Panc1 (cell line): ENCODE results near the gene ZNF503. TPM values are rescaled to one million over a fixed set of nuclear protein-coding genes. Genes with fewer than 3 reads are reported as not detected.
A peak's percentile ranks its signal among the peaks of the same experiment; 100 is the strongest.

ENCODE experiments used
- ATAC-seq: fragments of 200-7000 bp; cut with Tn5 transposase; 2 replicates; pipeline ENCODE4 v1.9.1; 2020; ENCODE audit warnings: mild to moderate bottlenecking, moderate library complexity
- BruUV-seq: library from RNA; stranded (reverse); fragments of 400-500 nt; replicated peaks from 2 replicates; lab custom pipeline; 2021; lab: Mats Ljungman, UMichigan
- CTCF ChIA-PET: fragments of 300-600 bp; sonication (Branson Sonifier 250); formaldehyde crosslinking; loops from one replicate; lab custom pipeline; 2022; ENCODE audit warnings: antibody characterized with exemption; lab: Charles Lee
- POLR2A ChIA-PET: fragments of 300-600 bp; sonication (Branson Sonifier 250); formaldehyde crosslinking; loops from one replicate; lab custom pipeline; 2022; ENCODE audit warnings: antibody characterized with exemption; lab: Charles Lee
- DNase-seq: peaks from one replicate; pipeline ENCODE4 v3.0.0-alpha.2; 2010; ENCODE audit warnings: low read depth, low spot score
- H3K27ac ChIP-seq: 2 replicates; pipeline ENCODE4 v1.5.1; 2011; ENCODE audit warnings: mild to moderate bottlenecking, low read length, inconsistent platforms
- H3K27me3 ChIP-seq: fragments of 200-500 bp; sonication (Bioruptor generic); 2 replicates; pipeline ENCODE4 v1.6.0; 2014; ENCODE audit warnings: low read length, inconsistent platforms; ENCODE audit not compliant: control insufficient read depth, insufficient read depth
- H3K36me3 ChIP-seq: fragments of 200-500 bp; sonication (Bioruptor generic); 2 replicates; pipeline ENCODE4 v1.5.1; 2014; ENCODE audit warnings: inconsistent platforms, mild to moderate bottlenecking, low read length, moderate library complexity; ENCODE audit not compliant: control insufficient read depth, insufficient read depth
- H3K4me1 ChIP-seq: 2 replicates; pipeline ENCODE4 v1.5.1; 2011; ENCODE audit warnings: inconsistent platforms, mild to moderate bottlenecking, low read length, moderate library complexity; ENCODE audit not compliant: control insufficient read depth, insufficient read depth
- H3K4me3 ChIP-seq, 2 experiments: 2 replicates each; pipeline ENCODE4 v1.5.1; 2011 to 2012; ENCODE audit warnings: low read depth in 2 of 2, low read length in 2 of 2, mild to moderate bottlenecking in 2 of 2, inconsistent platforms in 1 of 2, moderate library complexity in 1 of 2
- H3K9me3 ChIP-seq: fragments of 200-500 bp; sonication (Bioruptor generic); 2 replicates; pipeline ENCODE4 v1.5.1; 2014; ENCODE audit warnings: low read depth, mild to moderate bottlenecking, inconsistent platforms, low read length, moderate library complexity; ENCODE audit not compliant: control insufficient read depth, insufficient read depth
- POLR2AphosphoS5 ChIP-seq: IDR thresholded peaks from 2 replicates; pipeline ENCODE4 v1.6.1; 2012; ENCODE audit warnings: mild to moderate bottlenecking, low read depth, low read length, moderate library complexity
- SIN3A ChIP-seq: IDR thresholded peaks from 2 replicates; pipeline ENCODE4 v1.6.1; 2012; ENCODE audit warnings: low read depth, mild to moderate bottlenecking, low read length, moderate library complexity, borderline replicate concordance; ENCODE audit not compliant: insufficient read depth
- TCF7L2 ChIP-seq: IDR thresholded peaks from 2 replicates; pipeline ENCODE4 v1.6.1; 2011; ENCODE audit warnings: mild to moderate bottlenecking, low read depth, low read length, inconsistent platforms
- in situ Hi-C: cut with HindIII; loops from 2 replicates; pipeline ENCODE4 v1.10.0; 2016; ENCODE audit warnings: low sequenced_read_pairs, low pct_unique_long_range_greater_than_20kb
- intact Hi-C: fragments of 100-400 bp; cut with micrococcal nuclease; formaldehyde crosslinking; loops from one replicate; pipeline ENCODE4 v1.10.0; 2022; ENCODE audit not compliant: unreplicated experiment
- total RNA-seq: library from RNA; stranded (reverse); gene quantifications from one replicate; pipeline ENCODE4 v1.2.1, GENCODE V29; 2021; ENCODE audit not compliant: unreplicated experiment
- TF ChIP-seq, protein P1 (sequence below), 2 experiments: IDR thresholded peaks; 2 replicates each; pipeline ENCODE4 v1.6.1; 2011 to 2012; ENCODE audit warnings: low read depth in 2 of 2, control low read depth in 1 of 2, low read length in 1 of 2, mild to moderate bottlenecking in 1 of 2, moderate library complexity in 1 of 2; ENCODE audit not compliant: insufficient read depth in 1 of 2
- TF ChIP-seq, protein P2 (sequence below): fragments of 450-650 bp; IDR thresholded peaks from 2 replicates; pipeline ENCODE4 v1.5.1; 2017; ENCODE audit warnings: mild to moderate bottlenecking

ZNF503 gene
- total RNA-seq, 1 experiment from 2014 or later = 10.4 TPM

DNA sequence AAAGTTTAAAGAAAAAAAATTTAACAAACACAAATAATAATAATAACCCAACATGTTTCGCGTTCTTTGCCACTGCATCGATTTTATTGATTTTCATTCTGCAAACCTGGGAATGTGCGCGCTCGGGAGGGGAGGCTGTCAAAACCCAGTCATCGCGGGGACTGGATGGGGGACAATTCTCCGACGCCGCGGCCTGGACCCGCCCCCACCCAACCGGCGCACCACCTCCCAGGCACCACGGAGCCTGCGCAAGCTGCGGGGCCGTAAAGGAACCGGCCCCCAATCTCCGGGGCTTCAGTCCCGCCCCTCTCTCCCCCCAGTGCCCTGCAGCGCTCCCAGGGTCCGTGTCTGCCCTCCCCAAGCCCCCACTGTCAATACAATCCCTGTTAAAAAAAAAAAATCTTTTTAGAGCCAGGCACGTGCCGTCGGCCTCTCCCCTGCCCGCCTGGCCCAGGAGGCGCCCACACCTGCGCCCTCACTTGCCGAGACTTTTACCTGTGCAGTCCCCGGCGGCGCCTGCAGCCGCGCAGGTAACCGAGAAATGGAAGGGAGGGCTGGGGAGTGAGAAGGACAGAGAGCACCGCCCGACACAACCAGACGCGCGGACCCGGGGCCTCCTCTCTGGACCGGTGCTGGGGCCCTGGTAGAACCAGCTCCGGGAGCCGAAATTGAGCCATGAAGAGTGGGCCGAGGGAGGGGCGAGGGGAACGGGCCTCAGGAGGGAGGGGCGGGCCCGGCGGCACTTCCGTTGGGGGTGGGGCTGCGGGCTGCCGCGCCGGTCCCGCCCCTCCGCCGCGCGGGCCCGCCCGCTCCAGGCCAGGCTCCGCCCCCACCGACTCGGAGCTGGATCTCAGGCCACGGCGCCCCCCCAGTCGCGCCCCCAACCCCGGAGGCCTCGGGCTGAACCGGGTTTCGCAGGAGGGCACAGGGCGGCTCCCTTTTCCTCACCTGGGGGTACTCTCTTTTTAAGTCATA, 7.6 kb upstream of the ZNF503 start:
- H3K27ac ChIP-seq = peak overlapping the region; percentile 65
- in situ Hi-C loops = no loop called here

DNA sequence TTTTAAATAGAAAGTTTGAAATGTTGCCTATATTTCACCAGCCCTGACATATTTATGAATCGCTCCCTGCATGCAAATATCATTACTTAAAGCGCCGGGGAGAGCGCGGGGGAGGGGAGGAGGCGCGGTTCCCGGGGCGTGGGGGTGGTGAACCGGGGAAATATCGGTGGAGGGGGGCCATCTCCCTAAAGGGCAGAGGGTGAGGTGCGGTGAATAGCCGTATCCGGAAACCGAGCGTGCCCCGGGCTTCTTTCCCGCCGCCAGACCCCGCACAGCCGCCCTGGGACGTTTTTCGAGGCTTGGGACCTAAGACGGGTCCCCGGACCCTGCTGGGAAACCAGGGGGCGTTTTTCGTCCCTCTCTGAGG, 6.9 kb upstream of the ZNF503 start:
- POLR2A ChIA-PET = interaction anchor here (0.7 kb wide), 1 partner anchor 1809 kb away, joined by 3 read pairs; no protein-coding TSS in a partner anchor
- CTCF ChIA-PET = no interaction called here
- TF ChIP-seq, protein P1, sequence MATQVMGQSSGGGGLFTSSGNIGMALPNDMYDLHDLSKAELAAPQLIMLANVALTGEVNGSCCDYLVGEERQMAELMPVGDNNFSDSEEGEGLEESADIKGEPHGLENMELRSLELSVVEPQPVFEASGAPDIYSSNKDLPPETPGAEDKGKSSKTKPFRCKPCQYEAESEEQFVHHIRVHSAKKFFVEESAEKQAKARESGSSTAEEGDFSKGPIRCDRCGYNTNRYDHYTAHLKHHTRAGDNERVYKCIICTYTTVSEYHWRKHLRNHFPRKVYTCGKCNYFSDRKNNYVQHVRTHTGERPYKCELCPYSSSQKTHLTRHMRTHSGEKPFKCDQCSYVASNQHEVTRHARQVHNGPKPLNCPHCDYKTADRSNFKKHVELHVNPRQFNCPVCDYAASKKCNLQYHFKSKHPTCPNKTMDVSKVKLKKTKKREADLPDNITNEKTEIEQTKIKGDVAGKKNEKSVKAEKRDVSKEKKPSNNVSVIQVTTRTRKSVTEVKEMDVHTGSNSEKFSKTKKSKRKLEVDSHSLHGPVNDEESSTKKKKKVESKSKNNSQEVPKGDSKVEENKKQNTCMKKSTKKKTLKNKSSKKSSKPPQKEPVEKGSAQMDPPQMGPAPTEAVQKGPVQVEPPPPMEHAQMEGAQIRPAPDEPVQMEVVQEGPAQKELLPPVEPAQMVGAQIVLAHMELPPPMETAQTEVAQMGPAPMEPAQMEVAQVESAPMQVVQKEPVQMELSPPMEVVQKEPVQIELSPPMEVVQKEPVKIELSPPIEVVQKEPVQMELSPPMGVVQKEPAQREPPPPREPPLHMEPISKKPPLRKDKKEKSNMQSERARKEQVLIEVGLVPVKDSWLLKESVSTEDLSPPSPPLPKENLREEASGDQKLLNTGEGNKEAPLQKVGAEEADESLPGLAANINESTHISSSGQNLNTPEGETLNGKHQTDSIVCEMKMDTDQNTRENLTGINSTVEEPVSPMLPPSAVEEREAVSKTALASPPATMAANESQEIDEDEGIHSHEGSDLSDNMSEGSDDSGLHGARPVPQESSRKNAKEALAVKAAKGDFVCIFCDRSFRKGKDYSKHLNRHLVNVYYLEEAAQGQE (IDR thresholded peaks at IDR 0.05; ENCODE audit: insufficient read depth in 1 of 2, low read depth in 2 of 2, low read length in 1 of 2) = no peak
- TF ChIP-seq SIN3A (no peak), TCF7L2 (no peak), POLR2AphosphoS5 (no peak)
- TF ChIP-seq, protein P2, sequence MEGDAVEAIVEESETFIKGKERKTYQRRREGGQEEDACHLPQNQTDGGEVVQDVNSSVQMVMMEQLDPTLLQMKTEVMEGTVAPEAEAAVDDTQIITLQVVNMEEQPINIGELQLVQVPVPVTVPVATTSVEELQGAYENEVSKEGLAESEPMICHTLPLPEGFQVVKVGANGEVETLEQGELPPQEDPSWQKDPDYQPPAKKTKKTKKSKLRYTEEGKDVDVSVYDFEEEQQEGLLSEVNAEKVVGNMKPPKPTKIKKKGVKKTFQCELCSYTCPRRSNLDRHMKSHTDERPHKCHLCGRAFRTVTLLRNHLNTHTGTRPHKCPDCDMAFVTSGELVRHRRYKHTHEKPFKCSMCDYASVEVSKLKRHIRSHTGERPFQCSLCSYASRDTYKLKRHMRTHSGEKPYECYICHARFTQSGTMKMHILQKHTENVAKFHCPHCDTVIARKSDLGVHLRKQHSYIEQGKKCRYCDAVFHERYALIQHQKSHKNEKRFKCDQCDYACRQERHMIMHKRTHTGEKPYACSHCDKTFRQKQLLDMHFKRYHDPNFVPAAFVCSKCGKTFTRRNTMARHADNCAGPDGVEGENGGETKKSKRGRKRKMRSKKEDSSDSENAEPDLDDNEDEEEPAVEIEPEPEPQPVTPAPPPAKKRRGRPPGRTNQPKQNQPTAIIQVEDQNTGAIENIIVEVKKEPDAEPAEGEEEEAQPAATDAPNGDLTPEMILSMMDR = no peak

More for the DNA sequence above, 7.6 kb upstream of the ZNF503 start:
- Histone ChIP-seq H3K36me3 (no peaks in the 10 kb centered on the region; the same call in 1 of the 2 replicates), H3K27me3 (peaks cover 29% of the 10 kb centered on the region), H3K4me1 (peaks cover 22% of the 10 kb centered on the region), H3K4me3 (peak overlapping the region; percentile 60 to 63), H3K9me3 (no peaks in the 10 kb centered on the region)
- no TSS peak for BruUV-seq
- CTCF ChIA-PET = no interaction called here
- no peak for TF ChIP-seq POLR2AphosphoS5
- no peak for TF ChIP-seq TCF7L2
- TF ChIP-seq, protein P1 (IDR thresholded peaks at IDR 0.05; ENCODE audit: insufficient read depth in 1 of 2, low read depth in 2 of 2, low read length in 1 of 2) = no peak
- TF ChIP-seq, protein P2 = no peak
- TF ChIP-seq SIN3A = no peak
- intact Hi-C loops = loop anchor here (10.0 kb wide), 3 partner anchors 506 to 1136 kb away; no protein-coding TSS in a partner anchor
- DNase-seq (no peak), ATAC-seq (peak; percentile 55)
- POLR2A ChIA-PET = interaction anchor here (0.6 to 0.7 kb wide), 2 partner anchors 621 to 1808 kb away, joined by 3 to 5 read pairs; no protein-coding TSS in a partner anchor

More for the DNA sequence above, 6.9 kb upstream of the ZNF503 start:
- ATAC-seq (no peak), DNase-seq (no peak)
- in situ Hi-C loops (no loop called here), intact Hi-C loops (loop anchor here (10.0 kb wide), 3 partner anchors 506 to 1136 kb away; no protein-coding TSS in a partner anchor)
- peak overlapping the region; percentile 36; the same call in 1 of the 2 replicates for H3K27ac ChIP-seq
- no peaks in the 10 kb centered on the region for H3K9me3 ChIP-seq
- peak overlapping the region; percentile 60 to 63 for H3K4me3 ChIP-seq
- H3K4me1 ChIP-seq = peaks cover 22% of the 10 kb centered on the region
- BruUV-seq = no TSS peak
- H3K27me3 ChIP-seq = peaks cover 29% of the 10 kb centered on the region
- H3K36me3 ChIP-seq = peaks cover under 1% of the 10 kb centered on the region; the same call in 1 of the 2 replicates
